Immature natural killer cell (primary cell): Measurements from ENCODE around the gene ESF1. TPM values are rescaled to one million over a fixed set of nuclear protein-coding genes. Genes with fewer than 3 reads are reported as not detected.
"Not testable (repeated sequence)": the region's sequence is repeated elsewhere in the genome, so short reads cannot be mapped to it uniquely, and the experiment has no call there.

Source experiments
- DNase-seq, 3 donors: peaks; one replicate each; pipeline ENCODE4 v3.0.0; 2022; ENCODE audit warnings: mixed read lengths in 1 of 3
- H3K27ac Mint-ChIP-seq, 6 donors: one replicate each; pipeline ENCODE4 v1.8.0; 2020; ENCODE audit warnings: mixed read lengths in 6 of 6, mild to moderate bottlenecking in 5 of 6, inconsistent platforms in 4 of 6, moderate library complexity in 3 of 6
- H3K27me3 Mint-ChIP-seq, 3 donors: one replicate each; pipeline ENCODE4 v1.8.0; 2020 to 2021; ENCODE audit warnings: low read depth in 3 of 3, mild to moderate bottlenecking in 3 of 3, mixed read lengths in 3 of 3, moderate library complexity in 3 of 3, inconsistent platforms in 1 of 3
- H3K36me3 Mint-ChIP-seq, 3 donors: one replicate each; pipeline ENCODE4 v1.8.0; 2020; ENCODE audit warnings: mixed read lengths in 3 of 3, inconsistent platforms in 2 of 3, mild to moderate bottlenecking in 2 of 3
- H3K4me1 Mint-ChIP-seq, 2 donors: one replicate each; pipeline ENCODE4 v1.8.0; 2020; ENCODE audit warnings: inconsistent platforms in 2 of 2, mild to moderate bottlenecking in 2 of 2, mixed read lengths in 2 of 2, moderate library complexity in 1 of 2
- H3K4me3 Mint-ChIP-seq, 5 donors: one replicate each; pipeline ENCODE4 v1.8.0; 2020; ENCODE audit warnings: mild to moderate bottlenecking in 5 of 5, mixed read lengths in 5 of 5, inconsistent platforms in 3 of 5, moderate library complexity in 3 of 5
- H3K9me3 Mint-ChIP-seq, 6 donors: one replicate each; pipeline ENCODE4 v1.8.0; 2020; ENCODE audit warnings: mild to moderate bottlenecking in 6 of 6, mixed read lengths in 6 of 6, inconsistent platforms in 4 of 6, moderate library complexity in 3 of 6
- polyA plus RNA-seq, 3 donors: library from polyadenylated mRNA; unstranded; fragments of 300-500 nt; fragmentation: Illumina TruSeq; gene quantifications; one replicate each; pipeline ENCODE4 v1.2.3, GENCODE V29; 2021

Gene ESF1
- polyA plus RNA-seq, 3 donors from 2014 or later, result 4.1 to 6.7 (median 4.5) TPM

- no peak for DNase-seq
- Mint-ChIP-seq H3K27me3 (no peaks in the 10 kb centered on the region), H3K4me3 (no peak overlapping the region), H3K9me3 (no peaks in the 10 kb centered on the region), H3K36me3 (peaks cover 26 to 47% (median 30%) of the 10 kb centered on the region in 3 donors), H3K4me1 (peaks cover 5 to 12% of the 10 kb centered on the region in 2 donors), H3K27ac (no peak overlapping the region)
These were observed 8.9 kb downstream of the ESF1 start for GRCh38 chr20:13775867-13776266.

DNA sequence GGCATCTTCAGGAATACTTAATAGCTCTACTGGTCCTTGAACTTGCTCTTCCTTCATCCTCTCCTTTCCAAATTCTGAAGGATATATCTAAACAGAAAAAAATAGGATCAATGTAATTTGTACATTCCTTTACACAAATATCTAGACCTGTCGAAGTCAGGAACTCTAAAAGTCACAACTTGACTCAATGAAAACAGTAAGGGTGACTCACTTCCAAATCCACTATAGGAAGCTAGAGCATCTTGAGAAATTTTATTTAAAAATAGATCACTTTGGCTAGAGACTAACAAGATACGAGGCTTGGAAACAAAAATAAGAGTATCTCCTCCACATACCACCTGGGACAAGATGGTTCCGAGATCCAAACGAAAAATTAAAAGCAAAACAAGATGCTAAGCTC lies 12.2 kb downstream of the ESF1 start:
- H3K4me1 Mint-ChIP-seq, result peaks cover 3 to 7% of the 10 kb centered on the region in 2 donors
- no peaks in the 10 kb centered on the region for H3K27me3 Mint-ChIP-seq
- H3K36me3 Mint-ChIP-seq, result peaks cover 29 to 51% (median 33%) of the 10 kb centered on the region in 3 donors
- DNase-seq, result no peak
- peak overlapping the region in 1 of 6 donors; percentile 37 for H3K27ac Mint-ChIP-seq
- H3K4me3 Mint-ChIP-seq, result no peak overlapping the region
- no peaks in the 10 kb centered on the region for H3K9me3 Mint-ChIP-seq

DNA sequence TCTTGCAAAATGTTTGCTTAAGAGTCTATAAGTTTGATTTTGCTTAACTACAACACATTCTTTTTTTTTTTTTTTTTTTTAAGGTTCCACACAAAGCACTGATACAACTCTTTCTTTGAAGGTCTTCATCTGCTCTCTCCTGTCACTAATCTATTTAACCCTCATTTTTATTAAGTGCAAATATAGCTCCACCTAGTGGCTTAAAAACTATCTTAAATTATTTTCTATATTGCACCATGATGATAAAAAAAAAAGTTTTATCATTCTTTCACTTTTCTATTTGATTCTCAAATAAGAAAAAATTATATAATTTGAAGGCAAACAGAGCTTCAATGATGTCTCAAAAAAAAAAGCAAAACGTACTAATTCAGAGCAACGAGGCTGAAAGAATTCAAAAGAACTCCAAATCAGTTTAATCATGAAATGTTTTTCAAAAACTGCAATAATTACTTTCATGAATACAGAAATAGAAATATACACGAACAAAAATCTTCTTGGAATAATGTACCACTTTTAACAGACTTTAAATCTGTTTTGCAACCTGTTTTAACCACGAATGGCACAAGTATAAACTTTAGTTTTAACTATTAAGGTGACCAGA lies 12.8 kb downstream of the ESF1 start:
- DNase-seq, result peak in 1 of 3 donors; percentile 10
- H3K9me3 Mint-ChIP-seq, result no peaks in the 10 kb centered on the region
- peaks cover 2 to 6% of the 10 kb centered on the region in 2 donors for H3K4me1 Mint-ChIP-seq
- H3K27ac Mint-ChIP-seq, result no peak overlapping the region
- H3K27me3 Mint-ChIP-seq, result no peaks in the 10 kb centered on the region
- no peak overlapping the region for H3K4me3 Mint-ChIP-seq
- peaks cover 32 to 53% (median 36%) of the 10 kb centered on the region in 3 donors for H3K36me3 Mint-ChIP-seq

GRCh38 chr20:13770141-13770540 lies 14.6 kb downstream of the ESF1 start:
- Mint-ChIP-seq H3K4me1 (no peaks in the 10 kb centered on the region), H3K36me3 (peaks cover 42 to 60% (median 48%) of the 10 kb centered on the region in 3 donors), H3K9me3 (peaks cover 0 to 7% (median 0%) of the 10 kb centered on the region in 6 donors), H3K4me3 (no peak overlapping the region), H3K27me3 (no peaks in the 10 kb centered on the region), H3K27ac (no peak overlapping the region)
- DNase-seq, result no peak

DNA sequence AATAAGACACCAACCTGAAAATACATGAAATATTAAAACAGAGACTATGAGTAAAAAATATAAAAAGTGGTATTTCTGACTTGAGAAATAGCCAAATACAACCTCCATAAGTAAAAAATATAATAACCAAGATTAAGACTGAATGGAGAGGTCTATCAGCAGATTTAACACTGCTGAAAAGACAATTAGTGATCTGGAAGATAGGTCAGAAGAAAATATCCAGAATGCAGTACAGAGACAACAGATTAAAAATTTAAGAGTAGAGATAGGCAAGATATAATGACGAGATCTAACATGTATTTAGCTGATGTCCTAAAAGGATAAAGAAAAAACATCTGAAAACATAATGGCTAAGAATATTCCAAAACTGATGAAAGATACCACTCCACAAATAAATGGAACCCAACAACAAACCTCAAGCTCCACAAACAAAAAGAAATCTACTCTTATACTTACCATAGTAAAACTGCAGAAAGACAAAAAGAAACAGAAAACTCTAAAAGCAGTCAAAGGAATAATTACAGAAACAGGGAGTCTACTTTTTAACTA lies 18.8 kb downstream of the ESF1 start:
- no peak overlapping the region for H3K4me3 Mint-ChIP-seq
- H3K27me3 Mint-ChIP-seq, result no peaks in the 10 kb centered on the region
- no peak for DNase-seq
- H3K4me1 Mint-ChIP-seq, result no peaks in the 10 kb centered on the region
- peaks cover 0 to 7% (median 0%) of the 10 kb centered on the region in 6 donors for H3K9me3 Mint-ChIP-seq
- H3K27ac Mint-ChIP-seq, result peak overlapping the region in 1 of 6 donors; percentile 1
- peaks cover 40 to 53% (median 43%) of the 10 kb centered on the region in 3 donors for H3K36me3 Mint-ChIP-seq

- Mint-ChIP-seq H3K4me3 (no peak overlapping the region), H3K36me3 (peaks cover 39 to 51% (median 40%) of the 10 kb centered on the region in 3 donors), H3K27me3 (no peaks in the 10 kb centered on the region), H3K4me1 (no peaks in the 10 kb centered on the region), H3K27ac (no peak overlapping the region), H3K9me3 (peaks cover 0 to 7% (median 0%) of the 10 kb centered on the region in 6 donors)
- no peak for DNase-seq
These were observed 19.4 kb downstream of the ESF1 start for GRCh38 chr20:13765299-13765698.

- not testable (repeated sequence) for H3K4me3 Mint-ChIP-seq, H3K27me3 Mint-ChIP-seq, H3K4me1 Mint-ChIP-seq, H3K9me3 Mint-ChIP-seq, DNase-seq, H3K27ac Mint-ChIP-seq
- peaks cover 25 to 37% (median 33%) of the 10 kb centered on the region in 3 donors for H3K36me3 Mint-ChIP-seq
These were observed 24.2 kb downstream of the ESF1 start for GRCh38 chr20:13760451-13760946.

- Mint-ChIP-seq H3K4me1 (no peaks in the 10 kb centered on the region), H3K9me3 (no peaks in the 10 kb centered on the region), H3K27me3 (no peaks in the 10 kb centered on the region), H3K36me3 (peaks cover 13 to 24% (median 20%) of the 10 kb centered on the region in 3 donors), H3K4me3 (no peak overlapping the region), H3K27ac (no peak overlapping the region)
- no peak for DNase-seq
These were observed 25.8 kb downstream of the ESF1 start for GRCh38 chr20:13758884-13759283.

DNA sequence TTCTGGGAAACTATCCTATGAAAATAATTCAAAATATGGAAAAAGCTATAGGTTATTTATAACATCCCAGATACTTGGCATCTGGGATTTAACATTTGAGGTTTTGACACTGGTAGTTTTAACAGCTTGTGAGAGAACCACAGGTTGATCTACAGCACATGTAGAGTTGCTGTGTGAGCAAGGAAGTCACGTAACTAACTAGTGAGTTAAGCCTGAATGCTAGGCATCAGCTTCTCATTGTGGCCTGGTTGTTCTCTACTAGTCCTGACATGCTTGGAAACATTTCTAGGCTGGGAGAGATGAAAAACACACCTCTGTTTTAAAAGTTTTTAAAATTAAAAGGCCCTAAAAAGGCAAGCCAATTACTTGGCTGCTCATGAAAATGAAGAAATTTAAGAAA lies 28.2 kb downstream of the ESF1 start:
- H3K36me3 Mint-ChIP-seq, result peaks cover 13 to 20% (median 18%) of the 10 kb centered on the region in 3 donors
- no peaks in the 10 kb centered on the region for H3K4me1 Mint-ChIP-seq
- H3K9me3 Mint-ChIP-seq, result no peaks in the 10 kb centered on the region
- H3K27ac Mint-ChIP-seq, result no peak overlapping the region
- DNase-seq, result no peak
- no peak overlapping the region for H3K4me3 Mint-ChIP-seq
- H3K27me3 Mint-ChIP-seq, result no peaks in the 10 kb centered on the region

DNA sequence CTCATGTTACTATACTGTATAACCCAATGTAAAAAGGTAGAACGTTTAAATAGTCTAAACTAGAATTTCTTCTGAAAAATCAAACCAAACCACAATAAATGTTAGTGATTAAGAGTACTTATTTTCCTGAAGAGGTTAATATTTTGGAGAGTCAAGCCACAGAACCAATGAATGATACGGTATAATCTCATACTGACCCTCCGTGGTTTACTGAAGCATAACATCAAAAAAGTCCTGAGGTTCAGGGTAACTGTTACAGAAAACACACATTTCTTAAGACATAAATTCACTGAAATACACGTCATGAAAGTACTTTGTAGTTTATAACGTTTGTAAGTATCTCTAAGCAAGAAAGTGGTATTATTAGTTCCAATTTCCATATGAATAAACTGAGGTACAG lies 28.9 kb downstream of the ESF1 start:
- no peaks in the 10 kb centered on the region for H3K4me1 Mint-ChIP-seq
- no peaks in the 10 kb centered on the region for H3K27me3 Mint-ChIP-seq
- peaks cover 13 to 21% (median 20%) of the 10 kb centered on the region in 3 donors for H3K36me3 Mint-ChIP-seq
- no peak overlapping the region for H3K27ac Mint-ChIP-seq
- no peak overlapping the region for H3K4me3 Mint-ChIP-seq
- DNase-seq, result no peak
- no peaks in the 10 kb centered on the region for H3K9me3 Mint-ChIP-seq

- no peak overlapping the region for H3K27ac Mint-ChIP-seq
- no peaks in the 10 kb centered on the region for H3K27me3 Mint-ChIP-seq
- H3K9me3 Mint-ChIP-seq, result no peaks in the 10 kb centered on the region
- H3K4me1 Mint-ChIP-seq, result no peaks in the 10 kb centered on the region
- no peak for DNase-seq
- peaks cover 0 to 12% (median 7%) of the 10 kb centered on the region in 3 donors for H3K36me3 Mint-ChIP-seq
- H3K4me3 Mint-ChIP-seq, result no peak overlapping the region
These were observed 31.2 kb downstream of the ESF1 start for GRCh38 chr20:13753436-13754036.

DNA sequence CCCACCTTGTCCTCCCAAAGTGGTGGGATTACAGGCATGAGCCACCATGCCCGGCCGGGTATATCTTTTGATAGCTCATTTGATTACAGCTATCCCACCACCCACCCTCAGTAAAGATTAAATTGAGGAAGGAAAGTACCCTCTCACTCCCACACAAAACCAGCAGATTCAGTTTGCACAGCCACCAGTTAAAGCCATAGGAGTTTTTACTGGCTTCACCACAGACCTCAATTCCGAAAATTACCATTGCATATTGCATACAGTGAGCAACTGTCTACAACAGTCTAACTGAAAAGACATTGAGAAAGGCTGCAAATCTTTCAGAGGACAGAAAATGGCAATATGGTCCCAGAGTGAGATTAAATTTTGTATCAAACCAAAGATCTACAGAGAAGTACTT lies 34.9 kb downstream of the ESF1 start:
- Mint-ChIP-seq H3K36me3 (peaks cover 0 to 8% (median 6%) of the 10 kb centered on the region in 3 donors), H3K27me3 (no peaks in the 10 kb centered on the region), H3K27ac (no peak overlapping the region), H3K4me1 (no peaks in the 10 kb centered on the region), H3K4me3 (no peak overlapping the region), H3K9me3 (no peaks in the 10 kb centered on the region)
- DNase-seq, result no peak

GRCh38 chr20:13745784-13746183 lies 38.9 kb downstream of the ESF1 start:
- H3K9me3 Mint-ChIP-seq, result peaks cover 0 to 2% (median 0%) of the 10 kb centered on the region in 6 donors
- no peaks in the 10 kb centered on the region for H3K27me3 Mint-ChIP-seq
- peaks cover 0 to 5% of the 10 kb centered on the region in 2 donors for H3K4me1 Mint-ChIP-seq
- H3K36me3 Mint-ChIP-seq, result peaks cover 9 to 22% (median 21%) of the 10 kb centered on the region in 3 donors
- no peak overlapping the region for H3K27ac Mint-ChIP-seq
- no peak overlapping the region for H3K4me3 Mint-ChIP-seq
- no peak for DNase-seq

DNA sequence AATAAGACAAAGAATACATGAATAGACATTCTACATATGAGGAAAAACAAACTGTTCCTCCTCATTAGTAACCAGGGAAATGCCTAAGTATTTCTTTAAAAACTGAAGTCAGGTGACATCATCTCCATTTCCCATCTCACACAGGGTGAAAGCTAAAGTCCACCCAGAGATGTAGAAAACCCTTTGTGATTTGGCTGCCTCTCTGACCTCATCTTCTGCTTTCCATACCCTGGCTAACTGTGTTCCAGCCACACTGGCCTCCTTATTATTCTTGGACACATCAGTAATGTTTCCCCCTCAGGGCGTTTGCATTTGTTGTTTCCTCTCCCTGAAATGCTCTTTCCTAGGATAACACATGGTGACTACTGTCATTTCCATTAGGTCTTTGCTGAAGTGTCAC lies 40.4 kb downstream of the ESF1 start:
- Mint-ChIP-seq H3K4me1 (peaks cover 0 to 5% of the 10 kb centered on the region in 2 donors), H3K36me3 (peaks cover 15 to 30% (median 28%) of the 10 kb centered on the region in 3 donors), H3K27ac (no peak overlapping the region), H3K27me3 (no peaks in the 10 kb centered on the region), H3K9me3 (peaks cover 0 to 2% (median 0%) of the 10 kb centered on the region in 6 donors), H3K4me3 (no peak overlapping the region)
- no peak for DNase-seq
